ENCODE data around the gene CROCC. TPM values are rescaled to one million over a fixed set of nuclear protein-coding genes. Genes with fewer than 3 reads are reported as not detected.

Gene CROCC
- polyA plus RNA-seq, 1 donor (not counting 4 experiments of a cell fraction or from before 2014, with no cell fraction given), result 8.2 TPM

DNA sequence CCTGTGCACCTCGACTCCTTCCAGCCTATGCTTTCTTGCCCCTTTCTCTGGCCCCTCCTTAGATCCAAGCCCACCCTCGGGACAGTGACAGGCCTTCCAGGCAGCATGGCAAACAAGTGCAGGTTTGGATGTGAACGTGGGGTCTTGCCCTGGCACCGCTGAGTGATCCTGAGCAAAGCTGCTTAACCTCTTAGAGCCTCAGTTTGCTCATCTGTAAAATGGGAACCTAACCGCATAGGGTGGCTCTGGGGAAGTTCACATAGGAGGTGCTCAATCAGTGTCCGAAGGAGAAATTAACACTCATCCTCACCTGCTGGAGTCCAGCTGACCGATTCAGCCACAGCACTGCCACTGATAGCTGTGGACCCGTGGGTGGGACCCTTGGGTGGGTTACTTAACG, 51.5 kb downstream of the CROCC start:
- TF ChIP-seq CTCF (optimal IDR thresholded peaks at IDR 0.05 in 1 of 3, IDR thresholded peaks at IDR 0.05 in 1 of 3, conservative IDR thresholded peaks at IDR 0.05 in 1 of 3; ENCODE audit: extremely low read depth in 1 of 3, insufficient read depth in 2 of 3, low read length in 3 of 3) (no peak), EZH2 (IDR thresholded peaks at IDR 0.05; ENCODE audit: low read length) (no peak)
- no peak overlapping the region for H3K27ac ChIP-seq (ENCODE audit: control insufficient read depth, insufficient read depth, low read length)
- H3K9me1 ChIP-seq (ENCODE audit: control insufficient read depth, extremely low read depth, insufficient read depth, low read length), result no peaks in the 10 kb centered on the region
- no peak overlapping the region for H3K4me3 ChIP-seq (ENCODE audit: control insufficient read depth in 2 of 3, extremely low read depth in 1 of 3, insufficient read depth in 2 of 3, low read depth in 1 of 3, low read length in 3 of 3)
- FAIRE-seq (no peak), DNase-seq (ENCODE audit: low read depth, low spot score) (no peak)
- no peak overlapping the region for H2AFZ ChIP-seq (ENCODE audit: control insufficient read depth, low read length)
- H3K9me3 ChIP-seq (ENCODE audit: control insufficient read depth, low read depth, low read length), result no peaks in the 10 kb centered on the region
- peaks cover 9% of the 10 kb centered on the region for H3K79me2 ChIP-seq (ENCODE audit: control insufficient read depth, insufficient read depth, low read length)
- dilution Hi-C loops (cut with MboI; ENCODE audit: extremely low pct_ligation_motif_present, low sequenced_read_pairs), result no loop called here
- no peak overlapping the region for H3K4me2 ChIP-seq (ENCODE audit: control insufficient read depth, extremely low read depth, insufficient read depth, low read depth, low read length)
- no peak overlapping the region for H3K9ac ChIP-seq (ENCODE audit: control insufficient read depth, extremely low read depth, insufficient read depth, low read length)
- H3K27me3 ChIP-seq (ENCODE audit: control insufficient read depth, extremely low read depth, insufficient read depth, low read length), result no peaks in the 10 kb centered on the region
- H3K4me1 ChIP-seq (ENCODE audit: control insufficient read depth, extremely low read depth, insufficient read depth, low read length), result peaks cover 7% of the 10 kb centered on the region
- H3K36me3 ChIP-seq (ENCODE audit: control insufficient read depth in 2 of 2, extremely low read depth in 1 of 2, insufficient read depth in 2 of 2, low read length in 2 of 2), result peaks cover 8 to 13% of the 10 kb centered on the region in 2 experiments
- no peaks in the 10 kb centered on the region for H4K20me1 ChIP-seq (ENCODE audit: control insufficient read depth, extremely low read depth, insufficient read depth, low read length)

DNA sequence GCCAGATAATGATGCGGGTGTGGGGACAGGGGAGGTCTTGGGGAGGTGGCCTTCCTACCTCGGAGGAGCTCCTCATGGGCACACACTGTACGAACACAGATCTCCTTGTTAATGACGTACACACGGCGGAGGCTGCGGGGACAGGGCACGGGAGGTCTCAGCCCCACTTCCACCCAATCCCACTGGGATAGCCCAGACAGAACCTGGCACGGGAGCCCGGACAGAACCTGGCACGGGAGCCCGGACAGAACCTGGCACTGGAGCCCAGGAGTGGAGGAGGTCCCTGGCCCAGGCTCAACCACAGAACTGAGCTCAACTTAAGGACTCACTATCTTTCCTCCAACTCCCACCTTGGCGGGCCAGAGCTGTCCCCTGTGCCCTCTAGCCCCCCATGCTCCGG, 53.5 kb downstream of the CROCC start:
- peaks cover 9 to 17% of the 10 kb centered on the region in 2 experiments for H3K36me3 ChIP-seq (ENCODE audit: control insufficient read depth in 2 of 2, extremely low read depth in 1 of 2, insufficient read depth in 2 of 2, low read length in 2 of 2)
- H3K4me1 ChIP-seq (ENCODE audit: control insufficient read depth, extremely low read depth, insufficient read depth, low read length), result peaks cover 19% of the 10 kb centered on the region
- H2AFZ ChIP-seq (ENCODE audit: control insufficient read depth, low read length), result no peak overlapping the region
- no peak overlapping the region for H3K4me3 ChIP-seq (ENCODE audit: control insufficient read depth in 2 of 3, extremely low read depth in 1 of 3, insufficient read depth in 2 of 3, low read depth in 1 of 3, low read length in 3 of 3)
- no peaks in the 10 kb centered on the region for H3K27me3 ChIP-seq (ENCODE audit: control insufficient read depth, extremely low read depth, insufficient read depth, low read length)
- H3K9me1 ChIP-seq (ENCODE audit: control insufficient read depth, extremely low read depth, insufficient read depth, low read length), result no peaks in the 10 kb centered on the region
- H3K27ac ChIP-seq (ENCODE audit: control insufficient read depth, insufficient read depth, low read length), result no peak overlapping the region
- no peaks in the 10 kb centered on the region for H3K9me3 ChIP-seq (ENCODE audit: control insufficient read depth, low read depth, low read length)
- H3K4me2 ChIP-seq (ENCODE audit: control insufficient read depth, extremely low read depth, insufficient read depth, low read depth, low read length), result no peak overlapping the region
- peaks cover 25% of the 10 kb centered on the region for H3K79me2 ChIP-seq (ENCODE audit: control insufficient read depth, insufficient read depth, low read length)
- dilution Hi-C loops (cut with MboI; ENCODE audit: extremely low pct_ligation_motif_present, low sequenced_read_pairs), result no loop called here
- FAIRE-seq (no peak), DNase-seq (ENCODE audit: low read depth, low spot score) (no peak)
- H3K9ac ChIP-seq (ENCODE audit: control insufficient read depth, extremely low read depth, insufficient read depth, low read length), result no peak overlapping the region
- TF ChIP-seq CTCF (optimal IDR thresholded peaks at IDR 0.05 in 1 of 3, IDR thresholded peaks at IDR 0.05 in 1 of 3, conservative IDR thresholded peaks at IDR 0.05 in 1 of 3; ENCODE audit: extremely low read depth in 1 of 3, insufficient read depth in 2 of 3, low read length in 3 of 3), result no peak
- TF ChIP-seq EZH2 (IDR thresholded peaks at IDR 0.05; ENCODE audit: low read length), result no peak
- no peaks in the 10 kb centered on the region for H4K20me1 ChIP-seq (ENCODE audit: control insufficient read depth, extremely low read depth, insufficient read depth, low read length)
